Sigmoid colon (tissue), 7 donors: ENCODE results near the gene WDSUB1. TPM values are rescaled to one million over a fixed set of nuclear protein-coding genes. Genes with fewer than 3 reads are reported as not detected.

Experiments
- DNase-seq: peaks from one replicate; pipeline ENCODE4 v3.0.0-alpha.2; 2019
- H3K27ac ChIP-seq, 4 donors: fragments of 200-600 bp; sonication (generic); one replicate each; pipeline ENCODE4 v1.5.1; 2016 to 2019; ENCODE audit warnings: mild to moderate bottlenecking in 1 of 4
- H3K27me3 ChIP-seq, 3 donors: fragments of 200-600 bp; sonication (generic); one replicate each; pipeline ENCODE4 v1.5.1; 2019; ENCODE audit warnings: mild to moderate bottlenecking in 1 of 3
- H3K36me3 ChIP-seq, 4 donors: fragments of 200-600 bp; sonication (generic); one replicate each; pipeline ENCODE4 v1.5.1; 2016 to 2019
- H3K4me1 ChIP-seq, 4 donors: fragments of 200-600 bp; sonication (generic); one replicate each; pipeline ENCODE4 v1.5.1; 2017 to 2019
- H3K4me3 ChIP-seq, 4 donors: fragments of 200-600 bp; sonication (generic); one replicate each; pipeline ENCODE4 v1.5.1; 2017 to 2019; ENCODE audit warnings: mild to moderate bottlenecking in 2 of 4, moderate library complexity in 1 of 4
- H3K9me3 ChIP-seq, 4 donors: fragments of 200-600 bp in 3 of 4; sonication (generic) in 3 of 4; one replicate each; pipeline versions ENCODE4 v1.5.1 to v1.6.1; 2013 to 2019
- CTCF ChIP-seq, 4 experiments: fragments of 450-650 bp in 3 of 4; fragments of 200-600 bp in 1 of 4; IDR thresholded peaks; one replicate each; pipeline ENCODE4 v1.5.1; 2016 to 2019; ENCODE audit warnings: antibody characterized with exemption in 4 of 4, mild to moderate bottlenecking in 3 of 4, moderate library complexity in 2 of 4
- EP300 ChIP-seq, 4 donors: sonication (generic); formaldehyde crosslinking; IDR thresholded peaks; one replicate each; pipeline ENCODE4 v1.6.1; 2017; ENCODE audit warnings: antibody characterized with exemption in 4 of 4
- POLR2A ChIP-seq, 2 donors: fragments of 450-650 bp; IDR thresholded peaks; one replicate each; pipeline ENCODE4 v1.6.1; 2016; ENCODE audit warnings: antibody characterized with exemption in 2 of 2, mild to moderate bottlenecking in 2 of 2, moderate library complexity in 2 of 2
- POLR2AphosphoS5 ChIP-seq, 4 donors: sonication (generic); formaldehyde crosslinking; IDR thresholded peaks; one replicate each; pipeline ENCODE4 v1.6.1; 2017; ENCODE audit warnings: antibody characterized with exemption in 4 of 4
- WGBS, 2 donors: extraction: QIAGEN DNeasy Blood & Tissue Kit; methylation state at CpG; one replicate each; pipeline ENCODE4 v1.1.7; 2013; 5-methylcytosine and 5-hydroxymethylcytosine counted together
- intact Hi-C: fragments of 100-400 bp; cut with DNase I; formaldehyde crosslinking; loops from one replicate; pipeline ENCODE4 v1.15.1; 2023
- polyA plus RNA-seq, 3 donors: library from polyadenylated mRNA; stranded (reverse); fragments of 200-250 nt; gene quantifications; one replicate each; pipeline ENCODE4 v1.2.3, GENCODE V29; 2013
- total RNA-seq, 4 donors: library from RNA; depleted of rRNA; stranded (reverse); fragments of >200 nt; gene quantifications; one replicate each; pipeline ENCODE4 v1.1.0, GENCODE V29; 2016
- donor health status: healthy with polysubstance abuse.
- donor health status: Bipolar disorder and iron deficiency.
- donor health status: healthy.

The WDSUB1 gene
- total RNA-seq (10 to 100 TPM in 1 of 4 donors, 1 to 10 TPM in 3; 8.4 to 23.0 (median 8.7) TPM), polyA plus RNA-seq (10 to 100 TPM in 2 of 3 donors, 1 to 10 TPM in 1; 5.6 to 13.8 (median 11.8) TPM)

- Histone ChIP-seq H3K9me3 (no peaks in the 10 kb centered on the region), H3K4me1 (peaks cover 0 to 23% (median 11%) of the 10 kb centered on the region in 4 donors), H3K4me3 (peak within 1 kb of the TSS; percentile 74 to 99 (median 84)), H3K36me3 (peaks cover 0 to 14% (median 0%) of the 10 kb centered on the region in 4 donors), H3K27ac (peak within 1 kb of the TSS; percentile 87 to 88 (median 88)), H3K27me3 (no peaks in the 10 kb centered on the region)
- intact Hi-C loops: loop anchor here (10.0 kb wide), 4 partner anchors 329 to 1411 kb away; partner anchors contain the start of genes ACVR1, BAZ2B and MARCHF7
- TF ChIP-seq POLR2A (IDR thresholded peaks at IDR 0.05) (no peak), EP300 (IDR thresholded peaks at IDR 0.05) (no peak), POLR2AphosphoS5 (IDR thresholded peaks at IDR 0.05) (no peak), CTCF (IDR thresholded peaks at IDR 0.05) (no peak)
- 1 to 2% methylated on average over 64 of the region's 64 CpGs for WGBS, 2 donors
- DNase-seq: peak; percentile 85
These were observed at the start of gene WDSUB1 for GRCh38 chr2:159285929-159286708. Gene WDSUB1 (minus strand): TSS chr2:159286703. CDS start chr2:159283069, 3,634 bp downstream.

GRCh38 chr2:159326569-159327255 is 40.2 kb upstream of the WDSUB1 start:
- TF ChIP-seq POLR2AphosphoS5 (IDR thresholded peaks at IDR 0.05) (no peak), POLR2A (IDR thresholded peaks at IDR 0.05) (no peak), CTCF (IDR thresholded peaks at IDR 0.05) (no peak), EP300 (IDR thresholded peaks at IDR 0.05) (no peak)
- H3K36me3 ChIP-seq: peaks cover 5 to 64% (median 17%) of the 10 kb centered on the region in 4 donors
- H3K4me3 ChIP-seq: no peak overlapping the region
- intact Hi-C loops: no loop called here
- no peak overlapping the region for H3K27ac ChIP-seq
- H3K9me3 ChIP-seq: no peaks in the 10 kb centered on the region
- WGBS, 2 donors: 90 to 92% methylated on average over 5 of the region's 5 CpGs
- no peaks in the 10 kb centered on the region for H3K4me1 ChIP-seq
- DNase-seq: no peak
- no peaks in the 10 kb centered on the region for H3K27me3 ChIP-seq

- Histone ChIP-seq H3K27me3 (no peaks in the 10 kb centered on the region), H3K4me3 (no peak overlapping the region), H3K4me1 (no peaks in the 10 kb centered on the region), H3K27ac (no peak overlapping the region), H3K9me3 (no peaks in the 10 kb centered on the region), H3K36me3 (peaks cover 5 to 74% (median 17%) of the 10 kb centered on the region in 4 donors)
- intact Hi-C loops: no loop called here
- no peak for DNase-seq
- TF ChIP-seq EP300 (IDR thresholded peaks at IDR 0.05) (no peak), CTCF (IDR thresholded peaks at IDR 0.05) (no peak)
These were observed 35.9 kb upstream of the WDSUB1 start for GRCh38 chr2:159322419-159322818.

- intact Hi-C loops: no loop called here
- H3K4me3 ChIP-seq: no peak overlapping the region
- H3K4me1 ChIP-seq: no peaks in the 10 kb centered on the region
- peaks cover 0 to 48% (median 14%) of the 10 kb centered on the region in 4 donors for H3K36me3 ChIP-seq
- no peaks in the 10 kb centered on the region for H3K9me3 ChIP-seq
- no peak overlapping the region for H3K27ac ChIP-seq
- 87 to 92% methylated on average over 3 of the region's 3 CpGs for WGBS, 2 donors
- TF ChIP-seq EP300 (IDR thresholded peaks at IDR 0.05): no peak
- TF ChIP-seq POLR2AphosphoS5 (IDR thresholded peaks at IDR 0.05): no peak
- no peak for TF ChIP-seq CTCF (IDR thresholded peaks at IDR 0.05)
- no peak for TF ChIP-seq POLR2A (IDR thresholded peaks at IDR 0.05)
- no peak for DNase-seq
- H3K27me3 ChIP-seq: no peaks in the 10 kb centered on the region
These were observed 31.0 kb upstream of the WDSUB1 start for GRCh38 chr2:159317392-159318088.
